Mammary epithelial cell (primary cell): ENCODE measurements around the gene PAM.

Experiments used
- CTCF ChIP-seq, 2 donors: IDR thresholded peaks in 1 of 2; conservative IDR thresholded peaks in 1 of 2; 2 replicates each; pipeline ENCODE4 v1.5.1; 2011 to 2012; ENCODE audit warnings: inconsistent platforms in 2 of 2, low read length in 2 of 2, mild to moderate bottlenecking in 2 of 2, control low read depth in 1 of 2, low read depth in 1 of 2; ENCODE audit not compliant: insufficient read depth in 1 of 2; ENCODE audit errors: extremely low read depth in 1 of 2
- EZH2 ChIP-seq: IDR thresholded peaks from 2 replicates; pipeline ENCODE4 v1.6.1; 2012; ENCODE audit warnings: low read length, inconsistent platforms, borderline replicate concordance

DNA sequence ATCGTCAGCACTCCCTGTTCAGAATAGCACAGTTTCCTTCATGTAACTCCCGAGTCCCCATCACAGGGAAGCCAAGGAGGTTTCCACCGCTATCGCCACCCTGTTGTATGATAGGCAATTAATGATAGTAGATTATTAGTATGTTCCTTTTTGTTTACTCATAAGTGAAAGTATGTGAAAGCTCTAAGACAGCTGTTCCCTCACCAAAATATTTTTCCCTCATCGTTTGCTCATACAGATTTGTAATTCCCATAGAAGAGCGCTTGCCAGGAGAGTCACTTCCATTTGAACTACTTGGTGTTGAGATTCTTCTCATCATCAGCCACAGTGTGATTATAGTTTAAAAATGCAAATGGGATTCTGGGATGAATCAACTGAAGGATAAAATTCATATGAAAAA is 140.9 kb downstream of the PAM start:
- TF ChIP-seq EZH2 (no peak), CTCF (conservative IDR thresholded peaks at IDR 0.05 in 1 of 2, IDR thresholded peaks at IDR 0.05 in 1 of 2; ENCODE audit: extremely low read depth in 1 of 2, insufficient read depth in 1 of 2, low read depth in 1 of 2, low read length in 2 of 2) (no peak)
